HG03558 (cell line): ENCODE data around the gene C2orf69.
"Not testable (repeated sequence)": the region's sequence is repeated elsewhere in the genome, so short reads cannot be mapped to it uniquely, and the experiment has no call there.

ENCODE experiments used
- ATAC-seq: cut with Tn5 transposase; IDR thresholded peaks from one replicate; pipeline ENCODE4 v1.9.1; 2021; ENCODE audit warnings: moderate number of reproducible peaks; ENCODE audit not compliant: unreplicated experiment; ENCODE audit errors: extremely low read depth

The C2orf69 gene

DNA sequence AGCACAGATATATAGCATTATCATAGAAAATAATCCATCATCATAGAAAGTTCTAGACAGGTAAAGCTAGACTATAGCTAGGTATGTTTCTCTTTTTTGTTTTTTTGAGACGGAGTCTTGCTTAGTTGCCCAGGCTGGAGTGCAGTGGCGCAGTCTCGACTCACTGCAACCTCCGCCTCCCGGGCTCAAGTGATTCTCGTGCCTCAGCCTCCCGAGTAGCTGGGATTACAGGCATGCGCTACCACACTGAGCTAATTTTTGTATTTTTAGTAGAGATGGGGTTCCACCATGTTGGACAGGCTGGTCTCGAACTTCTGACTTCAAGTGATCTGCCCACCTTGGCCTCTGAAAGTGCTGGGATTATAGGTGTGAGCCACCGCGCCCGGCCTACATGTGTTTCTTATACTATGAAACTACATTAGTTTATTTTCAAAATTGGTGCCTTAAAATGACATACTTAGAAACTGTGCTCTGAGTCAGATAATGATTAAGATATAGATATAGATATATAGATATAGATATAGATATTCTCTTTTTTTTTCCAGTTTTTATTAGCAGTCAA, 1.5 kb downstream of the C2orf69 start:
- not testable (repeated sequence) for ATAC-seq

DNA sequence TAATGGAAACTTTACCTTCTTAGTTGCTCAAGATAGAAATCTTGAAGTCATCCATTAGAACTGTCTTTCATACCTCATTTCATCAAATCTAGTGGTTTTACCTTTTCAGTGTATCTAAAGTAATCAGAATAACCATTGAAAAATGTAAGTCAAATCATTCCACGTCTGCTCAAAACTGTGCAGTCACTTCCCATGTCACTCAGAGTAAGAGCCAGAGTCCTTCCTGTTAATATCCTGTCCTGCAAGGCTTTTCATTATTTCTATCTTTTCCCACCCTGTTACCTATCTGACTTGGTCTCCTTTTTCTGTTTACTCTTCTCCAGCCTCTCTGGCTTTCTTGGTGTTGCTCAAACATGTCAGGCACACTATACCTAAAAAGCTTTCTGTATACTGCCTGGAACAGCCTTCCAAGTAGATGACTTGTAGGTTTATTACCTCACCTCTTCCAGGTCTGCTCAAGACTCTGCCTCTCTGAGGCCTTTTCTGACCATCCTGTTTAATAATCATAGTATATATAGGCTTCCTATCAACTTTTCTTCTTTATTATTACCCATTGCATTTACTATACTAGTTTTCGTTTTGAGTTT, 3.4 kb downstream of the C2orf69 start:
- no peak for ATAC-seq

DNA sequence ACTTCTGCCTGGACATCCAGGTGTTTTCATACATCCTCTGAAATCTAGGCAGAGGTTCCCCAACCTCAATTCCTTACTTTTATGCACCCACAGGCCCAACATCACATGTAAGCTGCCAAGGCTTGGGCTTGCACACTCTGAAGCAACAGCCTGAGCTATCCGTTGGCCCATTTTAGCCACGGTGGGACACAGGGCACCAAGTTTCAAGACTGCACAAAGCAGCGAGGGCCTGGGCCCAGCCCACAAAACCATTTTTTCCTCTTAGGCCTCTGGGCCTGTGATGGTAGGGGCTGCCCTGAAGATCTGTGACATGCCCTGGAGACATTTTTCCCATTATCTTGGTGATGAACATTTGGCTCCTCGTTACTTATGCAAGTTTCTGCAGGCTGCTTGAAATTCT, 5.9 kb downstream of the C2orf69 start:
- ATAC-seq: no peak

DNA sequence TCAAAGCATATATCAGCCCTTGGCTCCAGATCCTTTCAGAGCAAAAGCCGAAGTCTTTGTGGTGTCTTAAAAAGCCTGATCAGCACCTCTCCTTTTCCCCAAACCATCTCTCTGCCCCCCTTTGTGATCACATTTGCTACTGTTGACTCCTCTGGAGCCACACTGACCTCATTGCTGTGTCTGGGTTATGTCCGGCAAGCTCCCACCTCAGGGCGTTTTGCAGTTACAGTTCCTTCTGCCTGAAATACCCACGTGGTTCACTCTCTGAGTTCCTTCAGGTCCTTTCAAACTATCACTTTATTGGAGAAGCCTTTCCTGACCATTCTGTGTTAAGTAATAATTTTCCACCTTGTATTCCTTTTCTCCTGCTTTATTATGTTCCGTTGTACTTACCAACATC, 11.8 kb downstream of the C2orf69 start:
- ATAC-seq: no peak

DNA sequence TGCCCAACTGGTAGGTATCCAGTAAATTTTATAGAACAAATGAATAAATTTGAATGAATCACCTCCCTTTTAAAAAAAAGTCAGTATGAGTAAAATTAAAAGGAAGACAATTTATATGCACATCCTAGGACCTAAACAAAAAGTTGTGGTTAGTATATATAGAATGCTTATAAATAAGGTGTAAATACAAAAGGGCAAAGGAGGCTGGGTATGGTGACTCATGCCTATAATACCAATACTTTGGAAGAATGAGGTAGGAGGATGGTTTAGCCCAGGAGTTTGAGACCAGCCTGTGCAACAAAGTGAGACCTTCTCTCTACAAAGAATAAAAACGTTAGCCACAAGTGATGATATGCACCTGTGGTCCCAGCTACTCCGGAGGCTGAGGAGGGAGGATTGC, 12.8 kb downstream of the C2orf69 start:
- ATAC-seq: no peak

DNA sequence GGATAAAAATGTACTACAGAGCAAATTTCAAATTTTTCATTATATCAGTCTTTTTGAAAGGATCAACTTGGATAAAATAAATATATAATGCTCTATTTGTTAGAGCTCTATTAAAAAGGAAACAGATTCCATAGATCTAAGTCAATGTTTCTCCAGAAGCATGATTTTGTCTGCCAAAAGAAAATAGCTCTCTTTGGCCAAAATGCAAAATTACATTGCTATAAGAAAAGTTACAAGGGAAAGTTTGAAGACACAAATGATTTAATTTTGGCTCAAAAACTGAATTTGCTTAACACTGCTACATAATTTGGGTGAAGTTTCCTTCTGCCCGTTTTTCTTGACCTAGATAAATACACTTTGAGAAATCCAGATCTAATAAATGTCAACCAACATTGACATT, 15.7 kb downstream of the C2orf69 start:
- no peak for ATAC-seq

DNA sequence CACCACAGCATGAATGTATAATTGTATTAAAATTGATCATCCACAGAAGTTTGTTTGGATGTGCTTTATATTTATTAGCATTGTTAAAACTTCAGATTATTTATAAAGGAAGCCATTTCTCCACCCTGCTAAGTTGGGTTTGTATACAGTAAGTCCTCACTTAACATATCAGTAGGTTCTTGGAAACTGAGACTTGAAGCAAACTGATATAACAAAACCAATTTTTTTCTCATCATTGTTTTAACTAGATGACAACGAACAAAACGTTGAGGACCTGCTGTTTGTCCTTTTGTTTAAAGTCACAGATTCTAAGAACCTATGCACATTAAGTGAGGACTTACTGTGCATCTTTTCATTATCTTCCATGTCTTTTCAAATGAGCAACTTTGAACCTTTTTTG, 17.1 kb downstream of the C2orf69 start:
- ATAC-seq: no peak

DNA sequence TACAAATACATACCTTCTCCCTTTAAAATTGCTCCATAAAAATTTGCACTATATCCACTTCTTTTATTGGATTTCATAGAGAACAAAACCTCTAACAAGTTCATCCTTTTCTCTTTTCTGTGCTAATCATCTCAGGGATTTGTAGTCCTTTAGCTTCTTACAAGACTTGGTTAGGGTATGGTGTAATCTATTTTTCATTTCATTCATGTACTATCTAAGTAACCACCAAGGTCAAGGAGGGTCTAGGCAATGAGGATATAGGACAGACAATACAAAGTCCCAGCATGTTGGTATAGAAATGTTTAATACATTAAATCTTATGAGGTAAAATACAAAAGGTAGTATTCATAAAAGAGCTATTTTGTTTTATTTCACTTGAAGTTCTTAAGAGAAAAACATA, 17.5 kb downstream of the C2orf69 start:
- no peak for ATAC-seq

DNA sequence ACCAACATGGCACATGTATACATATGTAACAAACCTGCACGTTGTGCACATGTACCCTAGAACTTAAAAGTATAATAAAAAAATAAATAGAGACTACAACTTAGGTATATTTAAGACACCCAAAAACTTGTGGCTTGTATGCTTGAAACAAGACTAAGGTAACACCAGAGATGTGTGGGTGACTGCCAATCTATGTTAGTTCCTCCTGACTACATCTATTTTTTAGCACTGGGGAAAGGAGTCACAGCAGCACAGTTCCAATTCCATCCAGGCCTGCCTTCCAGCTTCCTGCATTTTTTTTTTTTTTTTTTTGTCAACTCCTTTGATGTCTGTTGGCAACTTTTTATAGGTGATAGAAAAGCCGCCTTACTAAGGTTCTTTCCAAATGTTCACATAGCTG, 18.2 kb downstream of the C2orf69 start:
- no peak for ATAC-seq

DNA sequence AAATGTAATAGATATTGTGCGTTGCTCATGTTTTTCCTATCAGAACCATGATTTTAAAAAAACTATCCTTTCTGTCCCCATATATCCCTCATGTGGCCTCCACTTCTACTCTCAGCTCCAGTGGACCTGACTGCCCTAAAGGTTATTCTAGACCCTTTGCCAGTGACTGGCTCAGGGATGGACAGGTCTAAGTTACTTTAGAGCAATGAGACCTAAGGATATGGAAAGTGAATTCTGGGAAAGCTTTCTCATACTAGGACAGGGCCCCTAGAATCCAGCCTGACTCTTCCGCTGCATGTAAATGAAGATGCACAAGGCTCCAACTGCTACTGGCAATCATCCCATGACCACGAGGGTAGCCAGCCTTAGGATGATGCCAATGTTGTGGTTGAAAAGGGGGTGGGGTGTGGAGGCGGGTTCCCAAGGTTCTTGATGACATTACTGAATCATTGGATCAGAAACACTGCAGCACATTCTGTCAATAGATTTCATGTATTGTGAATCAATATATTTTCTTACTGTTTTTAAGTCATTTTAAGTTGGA, 21.3 kb downstream of the C2orf69 start:
- no peak for ATAC-seq

DNA sequence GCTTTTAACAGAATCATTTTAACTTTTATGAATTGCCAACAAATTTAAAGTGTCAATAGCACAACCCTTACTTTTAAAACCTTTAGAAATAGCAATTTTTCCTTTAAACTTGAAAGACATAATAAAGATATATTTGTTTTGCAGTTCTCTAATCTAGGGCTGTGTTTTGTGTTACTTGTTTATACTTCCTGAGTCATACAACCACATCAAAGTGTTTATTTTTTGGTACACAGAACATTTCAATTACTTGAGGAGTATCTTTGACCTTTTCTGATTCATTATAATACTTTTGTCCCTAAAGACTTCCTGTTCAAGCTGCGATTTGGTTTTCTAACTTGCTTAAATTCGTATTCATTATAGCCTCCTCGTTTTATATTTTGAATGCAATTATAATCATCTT, 22.4 kb downstream of the C2orf69 start:
- ATAC-seq: no peak

DNA sequence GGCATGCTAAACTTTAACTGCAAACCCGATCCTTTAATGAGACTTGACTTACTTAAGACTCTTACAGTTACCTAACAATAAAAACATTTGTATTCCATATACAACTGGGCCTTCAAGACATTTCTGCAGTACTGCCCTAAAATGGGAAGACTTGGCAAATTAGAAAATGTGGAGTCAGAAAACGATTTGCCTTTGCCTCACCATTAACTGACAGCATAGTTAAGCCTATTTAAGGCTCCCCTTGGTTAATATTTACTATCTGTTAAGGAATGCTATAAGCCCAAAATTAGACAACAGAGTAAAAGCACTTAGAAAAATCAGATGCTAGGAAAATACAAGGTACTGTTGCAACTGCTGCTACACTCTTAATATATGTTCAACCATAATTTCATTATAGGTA, 25.5 kb downstream of the C2orf69 start:
- no peak for ATAC-seq

DNA sequence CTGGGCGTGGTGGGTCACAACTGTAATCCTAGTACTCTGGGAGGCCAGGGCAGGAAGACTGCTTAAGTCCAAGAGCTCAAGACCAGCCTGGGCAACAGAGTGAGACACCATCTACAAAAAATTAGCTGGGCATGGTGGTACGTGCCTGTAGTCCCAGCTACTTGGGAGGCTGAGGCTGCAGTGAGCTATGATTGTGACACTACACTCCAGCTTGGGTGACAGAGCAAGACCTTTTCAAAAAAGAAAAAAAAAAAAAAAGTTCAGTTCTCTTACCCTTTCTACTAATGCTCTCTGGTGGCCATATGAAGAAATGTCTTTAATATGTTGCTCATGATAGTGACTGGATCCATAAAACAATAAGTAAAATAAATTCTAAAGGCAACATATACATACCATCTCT, 29.3 kb downstream of the C2orf69 start:
- no peak for ATAC-seq

DNA sequence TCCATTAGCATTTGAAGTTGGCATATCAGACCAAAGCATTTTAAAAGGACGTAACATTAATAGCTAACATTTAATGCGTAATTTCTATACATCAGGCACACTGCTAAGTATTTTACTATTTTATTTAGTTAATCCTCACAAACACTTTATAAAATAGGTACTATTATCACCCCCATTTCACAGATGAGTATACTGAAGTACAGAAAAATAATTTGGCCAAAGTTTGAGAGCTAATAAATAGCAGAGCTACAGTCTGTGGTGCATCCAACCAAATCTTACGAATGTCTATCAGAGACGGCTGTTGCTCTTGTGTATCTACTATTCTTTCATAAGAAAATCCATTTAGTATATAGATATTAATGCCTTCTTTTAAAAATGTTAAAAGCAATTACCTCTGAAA, 32.3 kb downstream of the C2orf69 start:
- ATAC-seq: no peak

DNA sequence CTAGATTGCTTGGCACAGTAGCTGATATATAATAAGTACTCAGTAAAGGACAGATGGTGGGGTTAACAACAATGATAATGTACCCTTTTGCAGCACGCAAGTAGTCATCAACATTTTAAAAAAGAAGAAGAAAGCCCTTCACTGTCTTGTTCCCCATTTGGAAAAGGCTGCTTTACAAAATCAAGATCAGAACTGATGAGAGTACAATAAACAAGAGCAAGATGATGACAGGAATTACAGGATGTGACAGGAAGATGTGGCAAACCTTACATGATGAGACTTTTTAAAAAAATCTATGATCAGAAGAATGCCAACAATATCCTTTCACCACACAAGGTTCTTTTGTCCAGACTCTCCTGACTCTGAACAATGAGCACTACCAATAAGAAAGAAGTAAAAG, 35.1 kb downstream of the C2orf69 start:
- no peak for ATAC-seq

DNA sequence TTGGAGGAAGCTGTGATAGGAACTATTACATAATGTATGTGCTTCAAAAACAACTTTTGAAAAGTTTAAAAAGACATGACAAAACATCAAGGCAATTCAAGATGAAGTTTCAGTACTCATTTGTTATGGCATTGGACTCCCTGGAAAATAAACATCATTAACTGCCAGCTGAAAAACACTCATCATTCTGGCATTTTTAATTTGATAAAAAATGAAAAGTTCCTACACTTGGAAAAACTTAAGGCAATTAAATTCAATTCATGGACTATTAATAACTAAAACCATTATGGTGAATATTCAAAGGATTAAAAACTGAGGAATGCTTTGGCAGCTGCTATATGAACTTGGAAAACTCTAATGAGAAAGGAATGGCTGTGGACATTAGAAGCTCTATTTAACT, 35.7 kb downstream of the C2orf69 start:
- ATAC-seq: no peak

DNA sequence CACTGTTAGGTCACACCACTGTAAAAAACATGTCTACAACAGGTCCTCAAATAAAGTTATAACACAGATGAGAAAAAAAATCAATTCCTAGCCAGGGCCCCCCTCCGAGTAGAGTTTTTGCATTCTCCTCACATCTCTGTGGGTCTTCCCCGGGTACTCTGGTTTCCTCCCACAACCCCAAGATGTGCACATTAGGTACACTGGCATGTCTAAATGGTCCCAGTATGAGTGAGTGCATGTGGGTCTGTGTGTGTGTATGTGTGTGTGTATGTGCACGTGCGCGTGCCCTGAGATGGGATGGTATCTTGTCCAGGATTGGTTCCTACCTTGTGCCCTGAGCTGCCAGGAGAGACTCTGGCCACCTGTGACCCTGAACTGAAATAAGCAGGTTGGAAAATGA, 39.3 kb downstream of the C2orf69 start:
- ATAC-seq: no peak

DNA sequence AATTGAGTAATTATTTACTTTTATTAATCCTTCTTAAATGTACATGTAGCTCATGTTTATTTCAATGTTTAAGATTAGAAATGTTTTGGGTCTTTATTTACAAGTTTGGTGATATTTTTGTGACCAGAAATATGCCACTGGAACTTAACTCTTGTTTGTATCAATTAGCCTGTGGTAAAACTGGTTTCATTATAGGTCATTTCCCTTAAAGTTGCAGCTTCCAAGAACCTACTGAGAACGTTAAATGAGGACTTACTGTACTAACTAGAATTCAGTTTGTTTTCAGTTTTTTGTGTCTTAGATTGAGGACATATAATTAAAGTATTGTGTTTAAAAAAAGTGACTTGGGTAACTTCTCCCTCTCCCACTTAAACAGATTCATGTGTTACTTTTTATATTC, 39.9 kb downstream of the C2orf69 start:
- no peak for ATAC-seq

DNA sequence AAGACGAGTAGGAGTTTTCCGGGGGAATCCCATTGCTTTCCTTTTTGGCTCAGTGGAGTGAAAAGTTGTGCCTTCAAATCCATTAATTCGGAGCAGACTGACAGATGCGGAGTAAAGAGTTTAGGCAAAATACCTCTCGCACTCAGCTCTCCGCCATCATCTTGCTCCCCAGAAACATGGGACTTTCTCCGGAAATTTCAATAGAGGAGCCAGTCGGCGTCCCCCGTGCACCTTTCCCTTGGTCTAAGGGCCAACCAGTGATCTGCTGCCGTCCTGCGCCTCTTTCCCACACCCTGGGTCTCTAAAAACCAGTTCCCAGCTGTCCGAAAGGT, 43.9 kb downstream of the C2orf69 start:
- ATAC-seq: peak; percentile 18

DNA sequence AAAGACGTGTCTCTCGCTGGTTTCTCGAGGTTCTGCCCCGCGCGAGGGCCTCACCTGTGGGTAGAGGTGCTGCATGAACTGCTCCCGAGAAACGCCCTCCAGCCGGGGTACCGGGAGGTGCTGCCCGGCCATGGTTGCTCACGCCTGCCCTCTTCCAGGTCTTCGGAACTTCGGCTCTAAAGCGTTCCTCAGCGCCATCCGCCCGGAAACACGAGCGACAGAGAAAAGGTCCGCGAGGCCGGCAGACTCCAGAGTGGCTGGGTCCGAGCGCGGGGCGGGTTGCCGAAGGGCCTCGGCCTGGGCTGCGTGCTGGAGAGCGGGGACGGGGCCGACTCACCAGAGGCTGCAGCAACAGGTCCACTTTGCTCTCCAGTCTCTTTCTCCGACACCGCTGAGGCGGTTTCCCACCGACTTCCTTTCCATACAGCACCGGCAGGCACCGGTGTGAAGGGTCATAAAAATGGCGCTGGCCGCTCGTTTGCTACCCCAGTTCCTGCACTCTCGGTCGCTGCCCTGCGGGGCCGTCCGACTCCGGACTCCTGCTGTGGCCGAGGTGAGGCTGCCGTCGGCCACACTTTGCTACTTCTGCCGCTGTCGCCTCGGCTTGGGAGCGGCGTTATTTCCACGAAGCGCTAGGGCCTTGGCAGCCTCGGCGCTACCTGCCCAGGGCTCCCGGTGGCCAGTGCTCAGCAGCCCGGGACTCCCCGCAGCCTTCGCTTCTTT, 44.4 kb downstream of the C2orf69 start, which contains the start of the genes MAIP1 and TYW5:
TSS of gene MAIP1 (plus strand) at position 244 of the 723 bp plus-strand sequence. CDS start at position 461, 217 bp downstream.
TSS of gene TYW5 (minus strand) at position 153 of the 723 bp plus-strand sequence. CDS start at position 132, 21 bp downstream.
- peak; percentile 66 for ATAC-seq

DNA sequence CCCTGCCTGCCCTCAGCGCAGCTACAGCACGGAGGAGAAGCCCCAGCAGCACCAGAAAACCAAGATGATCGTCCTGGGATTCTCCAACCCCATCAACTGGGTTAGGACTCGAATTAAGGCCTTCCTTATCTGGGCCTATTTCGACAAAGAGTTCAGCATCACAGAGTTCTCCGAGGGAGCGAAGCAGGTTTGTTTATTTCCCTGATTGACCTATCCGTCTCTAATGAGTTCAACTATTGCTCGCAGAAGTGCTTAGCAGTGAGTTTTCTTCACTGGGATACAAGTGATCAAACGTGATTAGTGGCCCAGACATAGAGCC, 44.9 kb downstream of the C2orf69 start:
- ATAC-seq: no peak

DNA sequence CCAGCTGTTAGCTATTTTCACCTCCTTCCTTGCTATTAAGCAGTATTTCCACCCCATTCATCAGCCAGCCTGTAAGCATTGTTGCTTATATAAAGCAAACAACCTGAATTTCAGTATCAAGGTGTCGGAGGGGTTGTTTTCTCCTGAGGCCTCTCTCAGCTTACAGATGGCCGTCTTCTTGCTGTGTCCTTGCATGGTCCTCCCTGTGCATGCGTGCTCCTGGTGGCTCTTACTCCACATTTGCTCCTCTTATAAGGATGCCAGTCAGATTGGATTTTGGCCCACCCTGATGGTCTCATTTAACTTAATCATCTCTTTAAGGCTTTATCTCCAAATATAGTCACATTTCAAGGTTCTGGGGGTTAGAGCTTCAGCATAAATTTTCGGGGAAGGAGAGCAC, 46.9 kb downstream of the C2orf69 start:
- no peak for ATAC-seq
